HEK293 (cell line): ENCODE measurements around the gene PRR22.

Source experiments
- BCL11B ChIP-seq: fragments of 450-650 bp; formaldehyde crosslinking; IDR thresholded peaks from 2 replicates; pipeline ENCODE4 v1.5.1; 2016; ENCODE audit warnings: low read depth, missing biosample characterization, missing genetic modification characterization
- GFI1B ChIP-seq: fragments of 450-650 bp; formaldehyde crosslinking; IDR thresholded peaks from 2 replicates; pipeline ENCODE4 v1.5.1; 2016; ENCODE audit warnings: missing biosample characterization, missing genetic modification characterization
- GLI2 ChIP-seq: fragments of 450-650 bp; formaldehyde crosslinking; IDR thresholded peaks from 2 replicates; pipeline ENCODE4; 2017; ENCODE audit warnings: missing biosample characterization, missing genetic modification characterization, low read depth, borderline replicate concordance
- KLF1 ChIP-seq: fragments of 450-650 bp; formaldehyde crosslinking; IDR thresholded peaks from 2 replicates; pipeline ENCODE4 v1.5.1; 2016; ENCODE audit warnings: missing biosample characterization, missing genetic modification characterization
- KLF9 ChIP-seq: fragments of 450-650 bp; formaldehyde crosslinking; IDR thresholded peaks from 2 replicates; pipeline ENCODE4 v1.5.1; 2016; ENCODE audit warnings: missing biosample characterization, missing genetic modification characterization, low read depth
- MZF1 ChIP-seq: fragments of 450-650 bp; formaldehyde crosslinking; IDR thresholded peaks from 2 replicates; pipeline ENCODE4 v1.5.1; 2017; ENCODE audit warnings: missing biosample characterization, missing genetic modification characterization, borderline replicate concordance
- RBAK ChIP-seq: fragments of 450-650 bp; formaldehyde crosslinking; IDR thresholded peaks from 2 replicates; pipeline ENCODE4 v1.5.1; 2016; ENCODE audit warnings: missing biosample characterization, missing genetic modification characterization
- REPIN1 ChIP-seq: fragments of 450-650 bp; formaldehyde crosslinking; IDR thresholded peaks from 2 replicates; pipeline ENCODE4 v1.5.1; 2017; ENCODE audit warnings: missing biosample characterization, missing genetic modification characterization, low read depth
- SCRT1 ChIP-seq: fragments of 450-650 bp; formaldehyde crosslinking; IDR thresholded peaks from 2 replicates; pipeline ENCODE4 v1.5.1; 2016; ENCODE audit warnings: missing biosample characterization, missing genetic modification characterization, borderline replicate concordance
- TCF7L2 ChIP-seq: IDR thresholded peaks from 2 replicates; pipeline ENCODE4 v1.6.1; 2011; ENCODE audit warnings: low read depth, mild to moderate bottlenecking, inconsistent platforms, low read length, moderate library complexity, borderline replicate concordance
- YY2 ChIP-seq: fragments of 450-650 bp; formaldehyde crosslinking; IDR thresholded peaks from 2 replicates; pipeline ENCODE4 v1.5.1; 2016; ENCODE audit warnings: missing biosample characterization, missing genetic modification characterization
- ZBTB20 ChIP-seq: fragments of 450-650 bp; formaldehyde crosslinking; IDR thresholded peaks from 2 replicates; pipeline ENCODE4 v1.5.1; 2016; ENCODE audit warnings: missing biosample characterization, missing genetic modification characterization
- ZBTB7A ChIP-seq: fragments of 450-650 bp; formaldehyde crosslinking; IDR thresholded peaks from 2 replicates; pipeline ENCODE4 v1.5.1; 2016; ENCODE audit warnings: low read depth, missing biosample characterization, missing genetic modification characterization
- ZEB2 ChIP-seq: fragments of 450-650 bp; formaldehyde crosslinking; IDR thresholded peaks from 2 replicates; pipeline ENCODE4 v1.5.1; 2016; ENCODE audit warnings: missing biosample characterization, missing genetic modification characterization
- ZFP69B ChIP-seq: fragments of 450-650 bp; formaldehyde crosslinking; IDR thresholded peaks from 2 replicates; pipeline ENCODE4 v1.5.1; 2016; ENCODE audit warnings: missing biosample characterization, missing genetic modification characterization
- ZNF174 ChIP-seq: fragments of 450-650 bp; formaldehyde crosslinking; IDR thresholded peaks from 2 replicates; pipeline ENCODE4 v1.5.0; 2017; ENCODE audit warnings: missing biosample characterization, mild to moderate bottlenecking, missing genetic modification characterization
- ZNF2 ChIP-seq: fragments of 450-650 bp; formaldehyde crosslinking; IDR thresholded peaks from 2 replicates; pipeline ENCODE4 v1.5.1; 2016; ENCODE audit warnings: missing biosample characterization, missing genetic modification characterization
- ZNF341 ChIP-seq: fragments of 450-650 bp; formaldehyde crosslinking; IDR thresholded peaks from 2 replicates; pipeline ENCODE4; 2016; ENCODE audit warnings: low read depth, missing biosample characterization, missing genetic modification characterization
- ZNF362 ChIP-seq: fragments of 450-650 bp; formaldehyde crosslinking; IDR thresholded peaks from 2 replicates; pipeline ENCODE4 v1.5.1; 2016; ENCODE audit warnings: missing biosample characterization, missing genetic modification characterization
- ZNF366 ChIP-seq: fragments of 450-650 bp; formaldehyde crosslinking; conservative IDR thresholded peaks from 2 replicates; pipeline ENCODE4 v1.5.1; 2016; ENCODE audit warnings: missing biosample characterization, missing genetic modification characterization
- ZNF426 ChIP-seq: fragments of 450-650 bp; formaldehyde crosslinking; IDR thresholded peaks from 2 replicates; pipeline ENCODE4 v1.5.1; 2017; ENCODE audit warnings: missing biosample characterization, missing genetic modification characterization, mild to moderate bottlenecking, inconsistent platforms, moderate library complexity
- ZNF449 ChIP-seq: fragments of 450-650 bp; formaldehyde crosslinking; IDR thresholded peaks from 2 replicates; pipeline ENCODE4 v1.5.1; 2017; ENCODE audit warnings: missing biosample characterization, mild to moderate bottlenecking, missing genetic modification characterization, moderate library complexity
- ZNF501 ChIP-seq: fragments of 450-650 bp; formaldehyde crosslinking; IDR thresholded peaks from 2 replicates; pipeline ENCODE4 v1.5.1; 2016; ENCODE audit warnings: missing biosample characterization, missing genetic modification characterization
- ZNF621 ChIP-seq: fragments of 450-650 bp; formaldehyde crosslinking; IDR thresholded peaks from 2 replicates; pipeline ENCODE4 v1.5.1; 2017; ENCODE audit warnings: missing biosample characterization, missing genetic modification characterization
- ZNF639 ChIP-seq: fragments of 450-650 bp; formaldehyde crosslinking; IDR thresholded peaks from 2 replicates; pipeline ENCODE4 v1.5.1; 2016; ENCODE audit warnings: missing biosample characterization, missing genetic modification characterization
- ZNF654 ChIP-seq: fragments of 450-650 bp; formaldehyde crosslinking; IDR thresholded peaks from 2 replicates; pipeline ENCODE4 v1.5.1; 2016; ENCODE audit warnings: low read depth, missing biosample characterization, missing genetic modification characterization
- ZNF670 ChIP-seq: fragments of 450-650 bp; formaldehyde crosslinking; IDR thresholded peaks from 2 replicates; pipeline ENCODE4 v1.5.1; 2016; ENCODE audit warnings: missing biosample characterization, missing genetic modification characterization, low read depth
- ZNF76 ChIP-seq: fragments of 450-650 bp; formaldehyde crosslinking; IDR thresholded peaks from 2 replicates; pipeline ENCODE4; 2016; ENCODE audit warnings: low read depth, missing biosample characterization, missing genetic modification characterization, borderline replicate concordance
- ZNF768 ChIP-seq: fragments of 450-650 bp; formaldehyde crosslinking; IDR thresholded peaks from 2 replicates; pipeline ENCODE4 v1.5.1; 2018; ENCODE audit warnings: missing biosample characterization, mild to moderate bottlenecking, missing genetic modification characterization
- ZNF785 ChIP-seq: fragments of 450-650 bp; formaldehyde crosslinking; IDR thresholded peaks from 2 replicates; pipeline ENCODE4 v1.5.1; 2016; ENCODE audit warnings: missing biosample characterization, missing genetic modification characterization
- ZSCAN23 ChIP-seq: fragments of 450-650 bp; formaldehyde crosslinking; IDR thresholded peaks from 2 replicates; pipeline ENCODE4 v1.5.1; 2016; ENCODE audit warnings: missing biosample characterization, missing genetic modification characterization
- ZSCAN30 ChIP-seq: fragments of 450-650 bp; IDR thresholded peaks from 2 replicates; pipeline ENCODE4 v1.5.1; 2018; ENCODE audit warnings: missing biosample characterization, mild to moderate bottlenecking, missing genetic modification characterization, moderate library complexity
- TF ChIP-seq, protein P1 (sequence below): fragments of 450-650 bp; formaldehyde crosslinking; IDR thresholded peaks from 2 replicates; pipeline ENCODE4; 2016; ENCODE audit warnings: missing biosample characterization, missing genetic modification characterization
- TF ChIP-seq, protein P2 (sequence below): fragments of 450-650 bp; formaldehyde crosslinking; IDR thresholded peaks from 2 replicates; pipeline ENCODE4 v1.5.1; 2016; ENCODE audit warnings: missing biosample characterization, missing genetic modification characterization

The PRR22 gene

DNA sequence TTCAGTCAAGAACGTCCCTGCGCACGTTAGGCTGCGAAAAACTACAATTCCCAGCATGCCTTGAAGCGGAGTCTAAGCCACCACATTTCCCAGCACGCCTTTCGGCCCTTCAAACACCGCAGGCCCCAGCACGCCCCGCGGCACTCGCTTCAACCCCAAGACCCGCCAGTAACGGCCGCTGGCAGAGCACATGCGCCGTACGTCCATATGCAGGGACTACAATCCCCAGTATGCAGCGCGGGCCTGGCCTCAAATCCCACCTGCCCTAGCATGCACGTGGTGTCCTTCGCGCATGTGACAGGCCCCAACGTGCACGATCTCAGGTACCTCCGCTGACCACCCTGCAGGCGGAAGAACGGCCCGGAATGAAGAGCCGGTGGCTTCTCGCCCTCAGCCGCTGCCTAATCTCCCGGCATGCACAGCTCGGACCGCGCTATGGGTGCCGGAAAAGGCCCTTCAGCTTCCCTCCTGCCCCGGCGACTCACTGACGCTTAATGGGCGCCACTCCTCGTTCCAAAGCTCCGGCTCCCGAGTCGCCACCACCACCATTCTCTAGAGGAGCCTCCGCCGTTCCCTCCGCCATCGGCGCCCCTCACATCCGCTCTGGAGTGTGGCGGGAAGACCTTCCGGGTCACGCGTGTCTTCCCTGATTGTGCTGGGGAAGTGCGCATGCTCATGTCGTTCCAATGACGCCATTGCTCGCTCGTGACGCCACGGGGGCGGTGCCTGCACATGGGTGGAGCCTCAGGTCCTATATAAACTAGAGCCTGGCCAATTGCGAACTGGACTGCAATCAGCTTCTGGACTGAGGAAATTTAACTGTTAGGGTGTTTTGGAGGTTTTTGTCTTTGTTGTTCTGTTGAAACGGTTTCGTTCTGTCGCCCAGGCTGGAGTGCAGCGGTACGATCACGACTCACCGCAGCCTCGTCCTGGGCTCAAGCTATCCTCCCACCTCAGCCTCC lies 6.3 kb upstream of the PRR22 start, which contains the start of gene DUS3L (continued):
- TF ChIP-seq ZNF341 (tag by site-specific recombination), result peak; percentile 98
- TF ChIP-seq GFI1B, result no peak
- TF ChIP-seq YY2 (tag by site-specific recombination), result peak; percentile 97
- no peak for TF ChIP-seq ZNF670
- peak; percentile 43 for TF ChIP-seq KLF1 (tag by site-specific recombination)
- peak; percentile 68 for TF ChIP-seq ZFP69B
- no peak for TF ChIP-seq ZNF621 (tag by site-specific recombination)
- TF ChIP-seq ZNF426 (tag by site-specific recombination), result no peak
- TF ChIP-seq ZEB2 (tag by site-specific recombination), result peak; percentile 95
- no peak for TF ChIP-seq ZNF366 (tag by site-specific recombination)
- no peak for TF ChIP-seq ZNF449 (tag by site-specific recombination)
- TF ChIP-seq ZBTB7A (tag by site-specific recombination), result peak; percentile 92
- TF ChIP-seq ZNF654, result no peak
- TF ChIP-seq ZBTB20, result peak; percentile 38; the same call in 1 of the 2 replicates
- TF ChIP-seq SCRT1 (tag by site-specific recombination), result no peak
- no peak for TF ChIP-seq MZF1 (tag by site-specific recombination)
- peak; percentile 70; the same call in 1 of the 2 replicates for TF ChIP-seq ZNF501 (tag by site-specific recombination)
- TF ChIP-seq ZNF785 (tag by site-specific recombination), result peak; percentile 92
- peak; percentile 97 for TF ChIP-seq ZNF639 (tag by site-specific recombination)
- TF ChIP-seq, protein P1, sequence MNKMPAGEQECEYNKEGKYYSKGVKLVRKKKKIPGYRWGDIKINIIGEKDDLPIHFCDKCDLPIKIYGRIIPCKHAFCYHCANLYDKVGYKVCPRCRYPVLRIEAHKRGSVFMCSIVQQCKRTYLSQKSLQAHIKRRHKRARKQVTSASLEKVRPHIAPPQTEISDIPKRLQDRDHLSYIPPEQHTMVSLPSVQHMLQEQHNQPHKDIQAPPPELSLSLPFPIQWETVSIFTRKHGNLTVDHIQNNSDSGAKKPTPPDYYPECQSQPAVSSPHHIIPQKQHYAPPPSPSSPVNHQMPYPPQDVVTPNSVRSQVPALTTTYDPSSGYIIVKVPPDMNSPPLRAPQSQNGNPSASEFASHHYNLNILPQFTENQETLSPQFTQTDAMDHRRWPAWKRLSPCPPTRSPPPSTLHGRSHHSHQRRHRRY (tag by site-specific recombination), result peak; percentile 87; the same call in 1 of the 2 replicates
- TF ChIP-seq RBAK, result no peak
- no peak for TF ChIP-seq ZNF174 (tag by site-specific recombination)
- TF ChIP-seq ZSCAN30 (tag by site-specific recombination), result peak; percentile 79
- TF ChIP-seq ZNF362 (tag by site-specific recombination), result no peak
- TF ChIP-seq KLF9 (tag by site-specific recombination), result peak; percentile 64
- TF ChIP-seq, protein P2, sequence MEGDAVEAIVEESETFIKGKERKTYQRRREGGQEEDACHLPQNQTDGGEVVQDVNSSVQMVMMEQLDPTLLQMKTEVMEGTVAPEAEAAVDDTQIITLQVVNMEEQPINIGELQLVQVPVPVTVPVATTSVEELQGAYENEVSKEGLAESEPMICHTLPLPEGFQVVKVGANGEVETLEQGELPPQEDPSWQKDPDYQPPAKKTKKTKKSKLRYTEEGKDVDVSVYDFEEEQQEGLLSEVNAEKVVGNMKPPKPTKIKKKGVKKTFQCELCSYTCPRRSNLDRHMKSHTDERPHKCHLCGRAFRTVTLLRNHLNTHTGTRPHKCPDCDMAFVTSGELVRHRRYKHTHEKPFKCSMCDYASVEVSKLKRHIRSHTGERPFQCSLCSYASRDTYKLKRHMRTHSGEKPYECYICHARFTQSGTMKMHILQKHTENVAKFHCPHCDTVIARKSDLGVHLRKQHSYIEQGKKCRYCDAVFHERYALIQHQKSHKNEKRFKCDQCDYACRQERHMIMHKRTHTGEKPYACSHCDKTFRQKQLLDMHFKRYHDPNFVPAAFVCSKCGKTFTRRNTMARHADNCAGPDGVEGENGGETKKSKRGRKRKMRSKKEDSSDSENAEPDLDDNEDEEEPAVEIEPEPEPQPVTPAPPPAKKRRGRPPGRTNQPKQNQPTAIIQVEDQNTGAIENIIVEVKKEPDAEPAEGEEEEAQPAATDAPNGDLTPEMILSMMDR, result peak; percentile 23
- peak; percentile 100 for TF ChIP-seq ZNF76 (tag by site-specific recombination)
- peak; percentile 59; the same call in 1 of the 2 replicates for TF ChIP-seq TCF7L2
- no peak for TF ChIP-seq REPIN1 (tag by site-specific recombination)
- peak; percentile 94 for TF ChIP-seq ZNF2
- TF ChIP-seq ZSCAN23 (tag by site-specific recombination), result peak; percentile 73
- no peak for TF ChIP-seq GLI2 (tag by site-specific recombination)
- TF ChIP-seq ZNF768, result no peak; the same call in 1 of the 2 replicates
- TF ChIP-seq BCL11B (tag by site-specific recombination), result 0 out of 2 replicates have a peak, but pooled peaks have one; percentile 56
